GM18498 (cell line): ENCODE data around the gene PTPRD.

Source experiments
- ATAC-seq: cut with Tn5 transposase; IDR thresholded peaks from one replicate; pipeline ENCODE4 v1.9.1; 2021; ENCODE audit warnings: mild to moderate bottlenecking, moderate library complexity; ENCODE audit not compliant: unreplicated experiment

The PTPRD gene

GRCh38 chr9:8331507-8332330 is 2281.1 kb downstream of the PTPRD start:
- ATAC-seq = no peak

- no peak for ATAC-seq
Observed at GRCh38 chr9:8329561-8330283, 2283.1 kb downstream of the PTPRD start.

GRCh38 chr9:8315211-8315610 is 2297.6 kb downstream of the PTPRD start:
- no peak for ATAC-seq

- no peak for ATAC-seq
Observed at GRCh38 chr9:8309258-8309657, 2303.5 kb downstream of the PTPRD start.

GRCh38 chr9:8304720-8305119 is 2308.1 kb downstream of the PTPRD start:
- ATAC-seq = no peak

- no peak for ATAC-seq
Observed at GRCh38 chr9:8301296-8301695, 2311.5 kb downstream of the PTPRD start.

GRCh38 chr9:8297047-8297446 is 2315.8 kb downstream of the PTPRD start:
- ATAC-seq = no peak

- ATAC-seq = no peak
Observed at GRCh38 chr9:8292657-8293056, 2320.1 kb downstream of the PTPRD start.

GRCh38 chr9:8289681-8290080 is 2323.1 kb downstream of the PTPRD start:
- no peak for ATAC-seq

GRCh38 chr9:8287970-8288369 is 2324.8 kb downstream of the PTPRD start:
- ATAC-seq = no peak

GRCh38 chr9:8287501-8287900 is 2325.3 kb downstream of the PTPRD start:
- ATAC-seq = no peak

GRCh38 chr9:8284884-8285283 is 2327.9 kb downstream of the PTPRD start:
- ATAC-seq = no peak

- no peak for ATAC-seq
Observed at GRCh38 chr9:8282535-8282934, 2330.3 kb downstream of the PTPRD start.

GRCh38 chr9:8280811-8281210 is 2332.0 kb downstream of the PTPRD start:
- ATAC-seq = no peak

- ATAC-seq = no peak
Observed at GRCh38 chr9:8278048-8278447, 2334.8 kb downstream of the PTPRD start.

GRCh38 chr9:8270235-8270634 is 2342.6 kb downstream of the PTPRD start:
- ATAC-seq = no peak

- ATAC-seq = no peak
Observed at GRCh38 chr9:8268881-8269280, 2343.9 kb downstream of the PTPRD start.

GRCh38 chr9:8268216-8268878 is 2344.5 kb downstream of the PTPRD start:
- no peak for ATAC-seq

GRCh38 chr9:8267636-8268035 is 2345.2 kb downstream of the PTPRD start:
- no peak for ATAC-seq

- ATAC-seq = no peak
Observed at GRCh38 chr9:8266861-8267260, 2345.9 kb downstream of the PTPRD start.

GRCh38 chr9:8265281-8265680 is 2347.5 kb downstream of the PTPRD start:
- no peak for ATAC-seq
